Caco-2 (cell line): ENCODE data around the gene RHCG. TPM values are rescaled to one million over a fixed set of nuclear protein-coding genes. Genes with fewer than 3 reads are reported as not detected.

Source experiments
- BruUV-seq: library from RNA; stranded (reverse); fragments of 400-500 nt; replicated peaks from 2 replicates; lab custom pipeline; 2021; lab: Mats Ljungman, UMichigan
- CTCF ChIA-PET: fragments of 300-600 bp; sonication (Branson Sonifier 250); formaldehyde crosslinking; loops from one replicate; lab custom pipeline; 2022; ENCODE audit warnings: antibody characterized with exemption; lab: Charles Lee
- POLR2A ChIA-PET: fragments of 300-600 bp; sonication (Branson Sonifier 250); formaldehyde crosslinking; loops from one replicate; lab custom pipeline; 2022; ENCODE audit warnings: antibody characterized with exemption; lab: Charles Lee
- DNase-seq, 2 experiments: peaks; one replicate each; pipeline versions ENCODE4 v3.0.0 to v3.0.0-alpha.2; 2020 to 2022
- H3K27me3 ChIP-seq: replicated peaks from 2 replicates; pipeline ENCODE4 v1.6.0; 2011; ENCODE audit warnings: low read length; ENCODE audit not compliant: control insufficient read depth, insufficient read depth
- H3K36me3 ChIP-seq: 2 replicates; pipeline ENCODE4 v1.5.1; 2011; ENCODE audit warnings: low read length; ENCODE audit not compliant: control insufficient read depth, insufficient read depth
- H3K4me1 ChIP-seq: fragments of 250-450 bp; sonication (Bioruptor Pico); 2 replicates; pipeline ENCODE4 v1.5.1; 2020; ENCODE audit warnings: mild to moderate bottlenecking
- H3K4me3 ChIP-seq: 2 replicates; pipeline ENCODE4 v1.5.1; 2011; ENCODE audit warnings: low read depth, mild to moderate bottlenecking, control low read depth, low read length
- H3K9me3 ChIP-seq: fragments of 250-450 bp; sonication (Bioruptor Pico); 2 replicates; pipeline ENCODE4 v1.5.1; 2020; ENCODE audit warnings: mild to moderate bottlenecking, moderate library complexity
- H3K27ac Mint-ChIP-seq: one replicate; pipeline ENCODE4 v1.8.0; 2022; ENCODE audit warnings: mixed read lengths; ENCODE audit not compliant: unreplicated experiment
- H3K27me3 Mint-ChIP-seq: one replicate; pipeline ENCODE4 v1.8.0; 2022; ENCODE audit warnings: mixed read lengths; ENCODE audit not compliant: insufficient read depth, unreplicated experiment
- H3K36me3 Mint-ChIP-seq: one replicate; pipeline ENCODE4 v1.8.0; 2022; ENCODE audit warnings: mild to moderate bottlenecking, mixed read lengths; ENCODE audit not compliant: insufficient read depth, unreplicated experiment
- H3K4me1 Mint-ChIP-seq: one replicate; pipeline ENCODE4 v1.8.0; 2022; ENCODE audit warnings: low read depth, mixed read lengths; ENCODE audit not compliant: unreplicated experiment
- H3K4me3 Mint-ChIP-seq: one replicate; pipeline ENCODE4 v1.8.0; 2022; ENCODE audit warnings: mild to moderate bottlenecking, moderate library complexity, mixed read lengths; ENCODE audit not compliant: unreplicated experiment
- H3K9me3 Mint-ChIP-seq: one replicate; pipeline ENCODE4 v1.8.0; 2022; ENCODE audit warnings: mixed read lengths; ENCODE audit not compliant: unreplicated experiment
- CTCF ChIP-seq, 2 experiments: fragments of 200-600 bp in 1 of 2; IDR thresholded peaks; 1 replicate in 1 of 2; 2 replicates in 1 of 2; pipeline versions ENCODE4 v1.5.1 to v1.8.0; 2011 to 2022; ENCODE audit warnings: antibody characterized with exemption in 1 of 2, control low read depth in 1 of 2, inconsistent platforms in 1 of 2, low read depth in 1 of 2, low read length in 1 of 2, mild to moderate bottlenecking in 1 of 2, moderate library complexity in 1 of 2; ENCODE audit not compliant: insufficient read depth in 1 of 2, severe bottlenecking in 1 of 2, unreplicated experiment in 1 of 2
- intact Hi-C: fragments of 100-400 bp; cut with micrococcal nuclease; formaldehyde crosslinking; loops from one replicate; pipeline ENCODE4 v1.10.0; 2022; ENCODE audit not compliant: unreplicated experiment
- total RNA-seq: library from RNA; stranded (reverse); gene quantifications from 2 replicates; pipeline ENCODE4 v1.2.3, GENCODE V29; 2022

The RHCG gene
- total RNA-seq, 1 experiment from 2014 or later: not detected

DNA sequence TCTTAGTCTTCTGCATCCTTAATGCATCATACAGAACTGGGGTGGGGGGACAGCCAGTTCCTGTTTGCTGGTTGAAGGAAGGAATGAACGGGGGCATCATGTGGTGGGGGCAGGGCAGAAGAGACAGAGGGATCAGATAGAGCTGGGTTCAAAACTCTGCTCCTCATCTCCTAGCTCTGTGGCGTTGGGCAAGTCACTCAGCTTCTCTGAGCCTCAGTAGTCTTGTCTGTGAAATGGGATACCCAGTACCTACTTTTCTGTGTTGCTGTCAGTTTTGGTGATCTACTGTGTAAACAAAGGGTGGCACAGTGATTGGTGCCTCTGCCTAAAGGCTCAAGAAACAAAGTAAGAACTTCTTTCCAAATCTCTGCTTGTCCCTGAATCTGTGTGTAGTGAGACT, 36.3 kb downstream of the RHCG start:
- Mint-ChIP-seq H3K9me3 (peaks cover 6% of the 10 kb centered on the region), H3K4me1 (peaks cover 26% of the 10 kb centered on the region), H3K27ac (peak overlapping the region; percentile 78), H3K36me3 (no peaks in the 10 kb centered on the region), H3K27me3 (no peaks in the 10 kb centered on the region), H3K4me3 (peak overlapping the region; percentile 32)
- H3K9me3 ChIP-seq: 0 out of 2 replicates have a peak, but pooled peaks cover 4% of the 10 kb centered on the region
- DNase-seq: no peak
- BruUV-seq: no TSS peak
- no peak overlapping the region for H3K4me3 ChIP-seq
- POLR2A ChIA-PET: interaction anchor here (0.6 kb wide), 1 partner anchor 1069 kb away, joined by 7 read pairs; no protein-coding TSS in a partner anchor
- CTCF ChIA-PET: interaction anchor here (0.5 to 1.0 kb wide), 3 partner anchors 10 to 464 kb away, joined by 3 to 6 read pairs (median 4); no protein-coding TSS in a partner anchor
- H3K27me3 ChIP-seq: no peaks in the 10 kb centered on the region
- TF ChIP-seq CTCF (IDR thresholded peaks at IDR 0.05; ENCODE audit: insufficient read depth in 1 of 2, low read depth in 1 of 2, low read length in 1 of 2, severe bottlenecking in 1 of 2, unreplicated experiment in 1 of 2): no peak
- intact Hi-C loops: no loop called here
- no peaks in the 10 kb centered on the region for H3K36me3 ChIP-seq
- peaks cover 51% of the 10 kb centered on the region for H3K4me1 ChIP-seq

DNA sequence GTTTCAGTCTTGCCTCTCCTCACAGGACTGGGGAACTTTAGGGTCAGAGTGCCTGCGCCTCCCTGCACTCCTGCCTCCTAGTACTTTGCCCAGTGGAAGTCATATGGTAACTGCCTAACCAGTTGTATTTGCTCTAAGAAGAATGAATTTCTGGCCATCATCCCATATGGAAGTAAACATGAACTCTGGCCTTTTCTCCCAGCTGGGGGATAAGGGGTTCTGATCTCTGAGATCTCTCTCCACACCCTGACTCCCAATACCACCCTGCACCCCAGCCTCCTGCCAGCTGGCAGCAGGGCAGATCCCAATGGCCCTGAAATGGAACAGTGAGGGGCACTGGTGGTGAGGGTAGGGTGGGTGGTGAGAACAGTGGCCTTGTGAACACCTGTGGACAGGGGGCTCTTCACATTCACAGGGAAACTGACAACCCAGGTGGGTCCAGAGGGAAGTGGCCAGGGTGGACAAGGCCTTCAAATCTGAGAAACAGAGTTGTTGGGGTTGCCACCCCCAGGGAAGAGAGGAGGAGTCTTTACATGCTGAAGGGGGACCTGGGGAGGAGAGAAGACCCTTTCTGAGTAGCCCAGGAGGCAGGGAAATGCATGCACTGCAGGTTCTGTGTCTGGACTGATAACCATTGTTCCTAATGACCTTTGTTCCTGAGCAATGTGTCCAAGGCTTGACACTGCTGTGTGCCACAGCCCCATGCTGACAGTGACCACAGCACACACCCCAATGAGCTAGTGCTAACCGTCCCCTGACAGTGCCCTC, 36.9 kb downstream of the RHCG start:
- DNase-seq: peak; percentile 43 to 68
- H3K9me3 ChIP-seq: 0 out of 2 replicates have a peak, but pooled peaks cover 4% of the 10 kb centered on the region
- Mint-ChIP-seq H3K4me1 (peaks cover 26% of the 10 kb centered on the region), H3K9me3 (peaks cover 6% of the 10 kb centered on the region), H3K4me3 (peak overlapping the region; percentile 32), H3K36me3 (no peaks in the 10 kb centered on the region), H3K27me3 (no peaks in the 10 kb centered on the region), H3K27ac (peak overlapping the region; percentile 78)
- H3K4me1 ChIP-seq: peaks cover 57% of the 10 kb centered on the region
- no peak overlapping the region for H3K4me3 ChIP-seq
- TF ChIP-seq CTCF (IDR thresholded peaks at IDR 0.05; ENCODE audit: insufficient read depth in 1 of 2, low read depth in 1 of 2, low read length in 1 of 2, severe bottlenecking in 1 of 2, unreplicated experiment in 1 of 2): no peak
- BruUV-seq: no TSS peak
- H3K27me3 ChIP-seq: no peaks in the 10 kb centered on the region
- H3K36me3 ChIP-seq: no peaks in the 10 kb centered on the region
- intact Hi-C loops: loop anchor here (2.0 kb wide), 1 partner anchor 13 kb away; no protein-coding TSS in a partner anchor
- ChIA-PET CTCF (interaction anchor here (0.5 to 1.0 kb wide), 3 partner anchors 10 to 464 kb away, joined by 3 to 6 read pairs (median 4); no protein-coding TSS in a partner anchor), POLR2A (interaction anchor here (0.6 kb wide), 1 partner anchor 1070 kb away, joined by 7 read pairs; no protein-coding TSS in a partner anchor)

DNA sequence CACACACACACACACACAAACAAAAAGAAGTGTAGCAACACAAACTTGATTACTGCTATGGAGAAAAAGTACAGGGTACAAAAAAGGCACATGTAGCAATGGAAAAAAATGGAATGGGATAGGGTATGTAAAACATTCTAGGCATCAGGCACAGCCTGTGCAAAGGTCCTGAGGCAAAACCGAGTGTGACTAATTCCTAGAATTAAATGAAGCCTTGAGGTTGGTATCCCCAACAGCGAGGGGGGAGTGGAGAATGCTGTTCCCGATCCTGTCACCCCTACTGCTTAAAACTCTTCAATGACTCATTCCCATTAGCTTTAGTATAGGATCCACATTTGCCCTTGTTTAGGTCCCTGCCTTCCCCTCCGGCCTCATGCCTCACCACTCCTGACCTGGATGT, 37.9 kb downstream of the RHCG start:
- no peak for DNase-seq
- ChIA-PET POLR2A (no interaction called here), CTCF (no interaction called here)
- Histone ChIP-seq H3K27me3 (no peaks in the 10 kb centered on the region), H3K9me3 (0 out of 2 replicates have a peak, but pooled peaks cover 4% of the 10 kb centered on the region), H3K4me3 (no peak overlapping the region), H3K36me3 (no peaks in the 10 kb centered on the region), H3K4me1 (peaks cover 57% of the 10 kb centered on the region)
- intact Hi-C loops: loop anchor here (2.0 kb wide), 1 partner anchor 14 kb away; no protein-coding TSS in a partner anchor
- Mint-ChIP-seq H3K9me3 (peaks cover 6% of the 10 kb centered on the region), H3K27me3 (no peaks in the 10 kb centered on the region), H3K4me3 (no peak overlapping the region), H3K36me3 (no peaks in the 10 kb centered on the region), H3K27ac (peak overlapping the region; percentile 78), H3K4me1 (peaks cover 26% of the 10 kb centered on the region)
- TF ChIP-seq CTCF (IDR thresholded peaks at IDR 0.05; ENCODE audit: insufficient read depth in 1 of 2, low read depth in 1 of 2, low read length in 1 of 2, severe bottlenecking in 1 of 2, unreplicated experiment in 1 of 2): no peak
- BruUV-seq: no TSS peak
